HCT116 (cell line): ENCODE measurements around the gene TIAM2.
A peak's percentile ranks its signal among the peaks of the same experiment; 100 is the strongest.

Experiments
- ATF3 ChIP-seq: IDR thresholded peaks from 2 replicates; pipeline ENCODE4 v1.6.1; 2012
- CBX3 ChIP-seq: IDR thresholded peaks from 2 replicates; pipeline ENCODE4 v1.6.1; 2012; ENCODE audit warnings: low read depth
- CEBPB ChIP-seq: IDR thresholded peaks from 2 replicates; pipeline ENCODE4 v1.6.1; 2012; ENCODE audit warnings: low read depth
- CTCF ChIP-seq, 3 experiments: fragments of 200-600 bp in 1 of 3; sonication (generic) in 1 of 3; IDR thresholded peaks in 2 of 3; conservative IDR thresholded peaks in 1 of 3; 2 replicates each; pipeline ENCODE4 v1.5.1; 2012 to 2017; ENCODE audit warnings: low read depth in 2 of 3, low read length in 2 of 3, antibody characterized with exemption in 1 of 3, borderline replicate concordance in 1 of 3, control low read depth in 1 of 3, mild to moderate bottlenecking in 1 of 3, mixed read lengths in 1 of 3, mixed run types in 1 of 3, moderate library complexity in 1 of 3; ENCODE audit not compliant: insufficient read depth in 1 of 3
- EGR1 ChIP-seq: IDR thresholded peaks from 2 replicates; pipeline ENCODE4 v1.6.1; 2012; ENCODE audit warnings: low read depth
- EZH2 ChIP-seq: fragments of 200-600 bp; sonication (generic); IDR thresholded peaks from 2 replicates; pipeline ENCODE4 v1.6.1; 2017; ENCODE audit warnings: antibody characterized with exemption, mixed run types
- POLR2A ChIP-seq: IDR thresholded peaks from 2 replicates; pipeline ENCODE4 v1.7.0; 2011; ENCODE audit warnings: borderline replicate concordance; ENCODE audit not compliant: insufficient read depth, insufficient read length; ENCODE audit errors: extremely low read depth
- POLR2AphosphoS5 ChIP-seq: IDR thresholded peaks from 2 replicates; pipeline ENCODE4 v1.6.1; 2011; ENCODE audit warnings: mild to moderate bottlenecking, low read depth, low read length, moderate library complexity
- RAD21 ChIP-seq: IDR thresholded peaks from 2 replicates; pipeline ENCODE4 v1.6.1; 2012; ENCODE audit warnings: low read depth, mild to moderate bottlenecking
- REST ChIP-seq: IDR thresholded peaks from 2 replicates; pipeline ENCODE4 v1.6.1; 2012; ENCODE audit warnings: low read depth
- SIN3A ChIP-seq: IDR thresholded peaks from 2 replicates; pipeline ENCODE4 v1.6.1; 2012; ENCODE audit warnings: low read depth
- TCF7L2 ChIP-seq: IDR thresholded peaks from 2 replicates; pipeline ENCODE4 v1.7.0; 2011; ENCODE audit warnings: borderline replicate concordance, inconsistent platforms; ENCODE audit not compliant: insufficient read depth, insufficient read length; ENCODE audit errors: extremely low read depth
- YY1 ChIP-seq: IDR thresholded peaks from 2 replicates; pipeline ENCODE4 v1.6.1; 2011; ENCODE audit warnings: low read length, low read depth, moderate library complexity, mild to moderate bottlenecking; ENCODE audit not compliant: insufficient replicate concordance; ENCODE audit errors: extremely low read depth
- TF ChIP-seq, protein P1 (sequence below): IDR thresholded peaks from 2 replicates; pipeline ENCODE4 v1.6.1; 2012

GRCh38 chr6:154996016-154996590 is 988 bp downstream of the TIAM2 start:
- no peak for TF ChIP-seq CTCF (IDR thresholded peaks at IDR 0.05 in 2 of 3, conservative IDR thresholded peaks at IDR 0.05 in 1 of 3; ENCODE audit: borderline replicate concordance in 1 of 3, insufficient read depth in 1 of 3, low read depth in 2 of 3, low read length in 2 of 3)
- no peak for TF ChIP-seq EZH2
- TF ChIP-seq POLR2A, result no peak
- TF ChIP-seq, protein P1, sequence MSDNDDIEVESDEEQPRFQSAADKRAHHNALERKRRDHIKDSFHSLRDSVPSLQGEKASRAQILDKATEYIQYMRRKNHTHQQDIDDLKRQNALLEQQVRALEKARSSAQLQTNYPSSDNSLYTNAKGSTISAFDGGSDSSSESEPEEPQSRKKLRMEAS, result 0 out of 2 replicates have a peak, but pooled peaks have one; percentile 1
- no peak for TF ChIP-seq CEBPB
- TF ChIP-seq ATF3, result no peak
- TF ChIP-seq YY1, result no peak
- TF ChIP-seq REST, result no peak
- TF ChIP-seq EGR1, result no peak
- TF ChIP-seq SIN3A, result no peak
- TF ChIP-seq RAD21, result peak; percentile 33
- no peak for TF ChIP-seq TCF7L2
- no peak for TF ChIP-seq CBX3
- no peak for TF ChIP-seq POLR2AphosphoS5
